ENCODE data around the gene CCDC159.
A peak's percentile ranks its signal among the peaks of the same experiment; 100 is the strongest.
"Not testable (repeated sequence)": the region's sequence is repeated elsewhere in the genome, so short reads cannot be mapped to it uniquely, and the experiment has no call there.

CCDC159 gene

GRCh38 chr19:11339254-11340098 is 6.8 kb upstream of the CCDC159 start, which contains the start of gene RAB3D:
Gene RAB3D, minus strand, starts transcription at chr19:11339657. Its CDS starts 2,258 bp downstream, at chr19:11337399.
- peaks cover 4% of the 10 kb centered on the region for H3K79me2 ChIP-seq (ENCODE audit: control insufficient read depth, insufficient read depth, low read length, poor library complexity)
- H3K27ac ChIP-seq (ENCODE audit: low read depth, low read length): no peak within 1 kb of the TSS
- H3K79me1 ChIP-seq (ENCODE audit: low read length): peaks cover 5% of the 10 kb centered on the region
- H3K4me1 ChIP-seq (ENCODE audit: control insufficient read depth in 1 of 2, insufficient read depth in 2 of 2, low read length in 2 of 2): peaks cover 6 to 12% of the 10 kb centered on the region in 2 experiments
- peak within 1 kb of the TSS; percentile 89 for H3K4me3 ChIP-seq (ENCODE audit: low read depth, low read length)
- no peak within 1 kb of the TSS for H3K23ac ChIP-seq (ENCODE audit: low read length)
- H4K8ac ChIP-seq (ENCODE audit: low read depth, low read length): peak within 1 kb of the TSS; percentile 88
- H4K91ac ChIP-seq (ENCODE audit: low read depth, low read length): peak within 1 kb of the TSS; percentile 53
- peak within 1 kb of the TSS; percentile 35 for H2AK5ac ChIP-seq (ENCODE audit: low read length)
- no peaks in the 10 kb centered on the region for H3K27me3 ChIP-seq (ENCODE audit: insufficient read depth, low read length)
- H3K14ac ChIP-seq (ENCODE audit: low read length): peak within 1 kb of the TSS; percentile 47
- H3K4ac ChIP-seq (ENCODE audit: low read depth, low read length): peak within 1 kb of the TSS; percentile 39
- H3K18ac ChIP-seq (ENCODE audit: low read length): peak within 1 kb of the TSS; percentile 69
- H3K9ac ChIP-seq (ENCODE audit: low read length): peak within 1 kb of the TSS; percentile 67
- peak within 1 kb of the TSS; percentile 80 for H2AFZ ChIP-seq (ENCODE audit: insufficient read depth, low read length, poor library complexity)
- peak within 1 kb of the TSS; percentile 95 for H3K4me2 ChIP-seq (ENCODE audit: low read length)
- peak; percentile 83 to 90 for DNase-seq
- H2BK12ac ChIP-seq (ENCODE audit: low read length): no peak within 1 kb of the TSS
- H2BK5ac ChIP-seq (ENCODE audit: low read depth, low read length, poor library complexity): no peak within 1 kb of the TSS
- H4K12ac ChIP-seq (ENCODE audit: low read depth, low read length): peak within 1 kb of the TSS; percentile 80
- peak within 1 kb of the TSS; percentile 68 for H2BK120ac ChIP-seq (ENCODE audit: insufficient read depth, low read length, poor library complexity)
- no CpG with 5 or more reads among the region's 53 CpGs for WGBS (ENCODE audit: extremely low coverage, insufficient coverage, insufficient read length)
- peaks cover 2% of the 10 kb centered on the region for H3K9me3 ChIP-seq (ENCODE audit: insufficient read depth, low read depth, low read length)
- peaks cover 9% of the 10 kb centered on the region in 2 experiments for H3K36me3 ChIP-seq (ENCODE audit: control insufficient read depth in 1 of 2, insufficient read depth in 2 of 2, low read length in 2 of 2)

- not testable (repeated sequence) for H3K18ac ChIP-seq (ENCODE audit: low read length); H4K12ac ChIP-seq (ENCODE audit: low read depth, low read length); H3K79me2 ChIP-seq (ENCODE audit: control insufficient read depth, insufficient read depth, low read length, poor library complexity); H3K23ac ChIP-seq (ENCODE audit: low read length); DNase-seq; H3K4ac ChIP-seq (ENCODE audit: low read depth, low read length); H2BK12ac ChIP-seq (ENCODE audit: low read length); H3K27me3 ChIP-seq (ENCODE audit: insufficient read depth, low read length); H2BK120ac ChIP-seq (ENCODE audit: insufficient read depth, low read length, poor library complexity); H2BK5ac ChIP-seq (ENCODE audit: low read depth, low read length, poor library complexity); H3K36me3 ChIP-seq (ENCODE audit: control insufficient read depth in 1 of 2, insufficient read depth in 2 of 2, low read length in 2 of 2); H3K4me2 ChIP-seq (ENCODE audit: low read length); H3K14ac ChIP-seq (ENCODE audit: low read length); H2AFZ ChIP-seq (ENCODE audit: insufficient read depth, low read length, poor library complexity); H3K27ac ChIP-seq (ENCODE audit: low read depth, low read length); H3K9ac ChIP-seq (ENCODE audit: low read length); H3K9me3 ChIP-seq (ENCODE audit: insufficient read depth, low read depth, low read length); H3K4me3 ChIP-seq (ENCODE audit: low read depth, low read length); H3K79me1 ChIP-seq (ENCODE audit: low read length); H2AK5ac ChIP-seq (ENCODE audit: low read length); H4K91ac ChIP-seq (ENCODE audit: low read depth, low read length)
- Histone ChIP-seq H3K4me1 (ENCODE audit: control insufficient read depth in 1 of 2, insufficient read depth in 2 of 2, low read length in 2 of 2) (peaks cover 6 to 14% of the 10 kb centered on the region in 2 experiments), H4K8ac (ENCODE audit: low read depth, low read length) (peak overlapping the region; percentile 5)
- WGBS (ENCODE audit: extremely low coverage, insufficient coverage, insufficient read length): no CpG with 5 or more reads among the region's 8 CpGs
Observed at GRCh38 chr19:11340099-11340467, 6.2 kb upstream of the CCDC159 start.

GRCh38 chr19:11342429-11342828 is 3.9 kb upstream of the CCDC159 start:
- no peak for DNase-seq
- no peak overlapping the region for H3K9ac ChIP-seq (ENCODE audit: low read length)
- no peaks in the 10 kb centered on the region for H3K36me3 ChIP-seq (ENCODE audit: control insufficient read depth in 1 of 2, insufficient read depth in 2 of 2, low read length in 2 of 2)
- H3K4me1 ChIP-seq (ENCODE audit: control insufficient read depth in 1 of 2, insufficient read depth in 2 of 2, low read length in 2 of 2): peaks cover 12 to 18% of the 10 kb centered on the region in 2 experiments
- H3K79me2 ChIP-seq (ENCODE audit: control insufficient read depth, insufficient read depth, low read length, poor library complexity): peaks cover 4% of the 10 kb centered on the region
- no peak overlapping the region for H2BK120ac ChIP-seq (ENCODE audit: insufficient read depth, low read length, poor library complexity)
- H3K4me3 ChIP-seq (ENCODE audit: low read depth, low read length): no peak overlapping the region
- no peak overlapping the region for H3K4ac ChIP-seq (ENCODE audit: low read depth, low read length)
- no peak overlapping the region for H4K91ac ChIP-seq (ENCODE audit: low read depth, low read length)
- no peak overlapping the region for H2BK5ac ChIP-seq (ENCODE audit: low read depth, low read length, poor library complexity)
- no peak overlapping the region for H4K12ac ChIP-seq (ENCODE audit: low read depth, low read length)
- no peak overlapping the region for H2AK5ac ChIP-seq (ENCODE audit: low read length)
- H3K27me3 ChIP-seq (ENCODE audit: insufficient read depth, low read length): no peaks in the 10 kb centered on the region
- no peak overlapping the region for H3K23ac ChIP-seq (ENCODE audit: low read length)
- H4K8ac ChIP-seq (ENCODE audit: low read depth, low read length): no peak overlapping the region
- no peak overlapping the region for H2BK12ac ChIP-seq (ENCODE audit: low read length)
- H3K4me2 ChIP-seq (ENCODE audit: low read length): no peak overlapping the region
- no peak overlapping the region for H3K14ac ChIP-seq (ENCODE audit: low read length)
- no peak overlapping the region for H2AFZ ChIP-seq (ENCODE audit: insufficient read depth, low read length, poor library complexity)
- no peaks in the 10 kb centered on the region for H3K9me3 ChIP-seq (ENCODE audit: insufficient read depth, low read depth, low read length)
- WGBS (ENCODE audit: extremely low coverage, insufficient coverage, insufficient read length): no CpG with 5 or more reads among the region's 3 CpGs
- H3K27ac ChIP-seq (ENCODE audit: low read depth, low read length): no peak overlapping the region
- peaks cover 8% of the 10 kb centered on the region for H3K79me1 ChIP-seq (ENCODE audit: low read length)
- no peak overlapping the region for H3K18ac ChIP-seq (ENCODE audit: low read length)

GRCh38 chr19:11345122-11345803 is 1.1 kb upstream of the CCDC159 start:
- H3K14ac ChIP-seq (ENCODE audit: low read length): no peak overlapping the region
- H2BK120ac ChIP-seq (ENCODE audit: insufficient read depth, low read length, poor library complexity): no peak overlapping the region
- H2AFZ ChIP-seq (ENCODE audit: insufficient read depth, low read length, poor library complexity): peak overlapping the region; percentile 1
- H3K79me1 ChIP-seq (ENCODE audit: low read length): peaks cover 3% of the 10 kb centered on the region
- no peak overlapping the region for H2BK5ac ChIP-seq (ENCODE audit: low read depth, low read length, poor library complexity)
- no CpG with 5 or more reads among the region's 15 CpGs for WGBS (ENCODE audit: extremely low coverage, insufficient coverage, insufficient read length)
- peak overlapping the region; percentile 73 for H3K4me2 ChIP-seq (ENCODE audit: low read length)
- peak overlapping the region; percentile 2 for H3K4me3 ChIP-seq (ENCODE audit: low read depth, low read length)
- no peak for DNase-seq
- H2AK5ac ChIP-seq (ENCODE audit: low read length): no peak overlapping the region
- H3K23ac ChIP-seq (ENCODE audit: low read length): no peak overlapping the region
- peaks cover 6 to 7% of the 10 kb centered on the region in 2 experiments for H3K4me1 ChIP-seq (ENCODE audit: control insufficient read depth in 1 of 2, insufficient read depth in 2 of 2, low read length in 2 of 2)
- H3K36me3 ChIP-seq (ENCODE audit: control insufficient read depth in 1 of 2, insufficient read depth in 2 of 2, low read length in 2 of 2): no peaks in the 10 kb centered on the region
- no peak overlapping the region for H3K4ac ChIP-seq (ENCODE audit: low read depth, low read length)
- no peak overlapping the region for H2BK12ac ChIP-seq (ENCODE audit: low read length)
- H3K9me3 ChIP-seq (ENCODE audit: insufficient read depth, low read depth, low read length): peaks cover 8% of the 10 kb centered on the region
- no peak overlapping the region for H3K27ac ChIP-seq (ENCODE audit: low read depth, low read length)
- H4K12ac ChIP-seq (ENCODE audit: low read depth, low read length): no peak overlapping the region
- H3K27me3 ChIP-seq (ENCODE audit: insufficient read depth, low read length): no peaks in the 10 kb centered on the region
- no peak overlapping the region for H3K18ac ChIP-seq (ENCODE audit: low read length)
- H3K9ac ChIP-seq (ENCODE audit: low read length): no peak overlapping the region
- no peaks in the 10 kb centered on the region for H3K79me2 ChIP-seq (ENCODE audit: control insufficient read depth, insufficient read depth, low read length, poor library complexity)
- H4K91ac ChIP-seq (ENCODE audit: low read depth, low read length): no peak overlapping the region
- no peak overlapping the region for H4K8ac ChIP-seq (ENCODE audit: low read depth, low read length)

Measured in trophoblast cell (in vitro differentiated cells and primary cell).